Lung (tissue), 13 donors: ENCODE data around the gene PPIB. TPM values are rescaled to one million over a fixed set of nuclear protein-coding genes. Genes with fewer than 3 reads are reported as not detected.
"Not testable (repeated sequence)": the region's sequence is repeated elsewhere in the genome, so short reads cannot be mapped to it uniquely, and the experiment has no call there.

Source experiments
- ATAC-seq: fragments of 200-7000 bp; cut with Tn5 transposase; one replicate; pipeline ENCODE4 v1.9.1; 2020; ENCODE audit warnings: moderate number of reproducible peaks; ENCODE audit not compliant: insufficient read depth, low FRiP score
- DNase-seq, 3 donors: peaks; one replicate each; pipeline ENCODE4 v3.0.0-alpha.2; 2013 to 2017
- H3K27ac ChIP-seq, 2 donors: one replicate each; pipeline ENCODE4 v1.5.1; 2013; ENCODE audit warnings: mild to moderate bottlenecking in 2 of 2, moderate library complexity in 2 of 2, control low read depth in 1 of 2, inconsistent platforms in 1 of 2, low read depth in 1 of 2, low read length in 1 of 2
- H3K27me3 ChIP-seq, 3 donors: one replicate each; pipeline ENCODE4 v1.5.1; 2013; ENCODE audit warnings: low read length in 2 of 3; ENCODE audit not compliant: control insufficient read depth in 3 of 3, insufficient read depth in 3 of 3
- H3K36me3 ChIP-seq, 4 donors: one replicate each; pipeline ENCODE4 v1.5.1; 2013; ENCODE audit warnings: low read length in 4 of 4, mild to moderate bottlenecking in 1 of 4, moderate library complexity in 1 of 4; ENCODE audit not compliant: control insufficient read depth in 4 of 4, insufficient read depth in 4 of 4
- H3K4me1 ChIP-seq, 5 donors: one replicate each; pipeline ENCODE4 v1.5.1; 2013; ENCODE audit warnings: low read length in 5 of 5, mild to moderate bottlenecking in 2 of 5, moderate library complexity in 1 of 5; ENCODE audit not compliant: control insufficient read depth in 5 of 5, insufficient read depth in 5 of 5
- H3K4me3 ChIP-seq: one replicate; pipeline ENCODE4 v1.5.1; 2013; ENCODE audit warnings: mild to moderate bottlenecking, control low read depth, moderate library complexity
- H3K9ac ChIP-seq, 2 donors: one replicate each; pipeline ENCODE4 v1.5.1; 2013; ENCODE audit warnings: low read length in 2 of 2, control low read depth in 1 of 2; ENCODE audit not compliant: insufficient read depth in 1 of 2
- H3K9me3 ChIP-seq, 4 donors: one replicate each; pipeline ENCODE4 v1.5.1; 2013; ENCODE audit warnings: low read length in 3 of 4, mild to moderate bottlenecking in 1 of 4, moderate library complexity in 1 of 4; ENCODE audit not compliant: control insufficient read depth in 4 of 4, insufficient read depth in 3 of 4
- CTCF ChIP-seq: IDR thresholded peaks from 2 replicates; pipeline ENCODE4 v1.5.1; 2012; ENCODE audit warnings: mild to moderate bottlenecking; ENCODE audit errors: control extremely low read depth, extremely low read depth
- WGBS, 2 donors: extraction: QIAGEN DNeasy Blood & Tissue Kit; methylation state at CpG; one replicate each; pipeline ENCODE4 v1.1.7; 2013; 5-methylcytosine and 5-hydroxymethylcytosine counted together
- polyA plus RNA-seq, 2 donors: library from polyadenylated mRNA; stranded (reverse); fragments of 200-250 nt; gene quantifications; one replicate each; pipeline ENCODE4 v1.2.1, GENCODE V29; 2013
- small RNA-seq: library from RNA; depleted of rRNA; stranded (forward); fragments of <200 nt; gene quantifications from one replicate; pipeline ENCODE3, GENCODE V24; 2014; ENCODE audit warnings: low replicate concordance
- total RNA-seq, 2 donors: library from RNA; depleted of rRNA in 1 of 2; stranded (reverse); fragments of >200 nt in 1 of 2; gene quantifications; one replicate each; pipeline ENCODE4 v1.2.1, GENCODE V29; 2014 to 2021
- donor health status: control.
- donor health status: control.
- donor health status: Bipolar disorder and iron deficiency.
- donor health status: healthy.
- donor health status: DM: yes; HTN: yes; CAD: no.

The PPIB gene
- total and polyA plus RNA-seq, 4 donors: 213 to 1,077 (median 851) TPM

GRCh38 chr15:64110950-64111678 is 51.7 kb downstream of the PPIB start:
- peak overlapping the region in 1 of 2 donors; percentile 26 for H3K9ac ChIP-seq
- H3K27ac ChIP-seq: peak overlapping the region in 1 of 2 donors; percentile 21
- H3K9me3 ChIP-seq: no peaks in the 10 kb centered on the region
- no peak for TF ChIP-seq CTCF
- H3K36me3 ChIP-seq: peaks cover 0 to 25% (median 14%) of the 10 kb centered on the region in 4 donors
- no peak overlapping the region for H3K4me3 ChIP-seq
- WGBS, 2 donors: 66 to 69% methylated on average over 3 of the region's 3 CpGs
- peaks cover 0 to 35% (median 11%) of the 10 kb centered on the region in 5 donors for H3K4me1 ChIP-seq
- H3K27me3 ChIP-seq: peaks cover 0 to 2% (median 0%) of the 10 kb centered on the region in 3 donors
- DNase-seq (no peak), ATAC-seq (no peak)

- 88 to 90% methylated on average over 4 of the region's 4 CpGs for WGBS, 2 donors
- not testable (repeated sequence) for H3K4me3 ChIP-seq, DNase-seq, ATAC-seq, H3K9ac ChIP-seq, H3K27me3 ChIP-seq, H3K9me3 ChIP-seq
- Histone ChIP-seq H3K36me3 (peaks cover 0 to 19% (median 10%) of the 10 kb centered on the region in 4 donors), H3K27ac (peak overlapping the region in 1 of 2 donors; percentile 21), H3K4me1 (peaks cover 0 to 39% (median 11%) of the 10 kb centered on the region in 5 donors)
Measured at GRCh38 chr15:64110108-64110701, 52.6 kb downstream of the PPIB start.

- H3K36me3 ChIP-seq: peaks cover 0 to 2% (median 0%) of the 10 kb centered on the region in 4 donors
- TF ChIP-seq CTCF: no peak
- no peak overlapping the region for H3K27ac ChIP-seq
- ATAC-seq (no peak), DNase-seq (no peak)
- H3K4me1 ChIP-seq: peaks cover 0 to 37% (median 8%) of the 10 kb centered on the region in 5 donors
- 66 to 89% methylated on average over 1 of the region's 1 CpG for WGBS, 2 donors
- no peak overlapping the region for H3K4me3 ChIP-seq
- H3K9ac ChIP-seq: no peak overlapping the region
- peaks cover 0 to 2% (median 0%) of the 10 kb centered on the region in 3 donors for H3K27me3 ChIP-seq
- H3K9me3 ChIP-seq: no peaks in the 10 kb centered on the region
Measured at GRCh38 chr15:64107337-64107736, 55.5 kb downstream of the PPIB start.

Small RNAs within 50 kb of the gene (small RNA-seq; reads per million reads assigned to genes)
- not detected for gene RF00019

Other genes starting within 250 kb of the PPIB start
- 10 to 100 TPM; 58.1 to 59.0 TPM for gene DAPK2, start 116.5 kb downstream of the PPIB start, total RNA-seq
- 10 to 100 TPM; 20.5 to 40.1 TPM for gene DAPK2, start 116.5 kb downstream of the PPIB start, polyA plus RNA-seq
- gene CIAO2A, start 69.2 kb downstream of the PPIB start, total RNA-seq: 10 to 100 TPM; 40.4 to 89.6 TPM
- 10 to 100 TPM; 75.9 to 95.6 TPM for gene CIAO2A, start 69.2 kb downstream of the PPIB start, polyA plus RNA-seq
- gene SNX1, start 67.0 kb downstream of the PPIB start, total RNA-seq: 100 to 1,000 TPM; 108 to 169 TPM
- gene SNX1, start 67.0 kb downstream of the PPIB start, polyA plus RNA-seq: 100 to 1,000 TPM in 1 of 2 donors, 10 to 100 TPM in 1; 70.6 to 109 TPM
- 10 to 100 TPM in 1 of 2 donors, 1 to 10 TPM in 1; 3.4 to 20.3 TPM for gene SNX22, start 11.3 kb downstream of the PPIB start, total RNA-seq
- gene SNX22, start 11.3 kb downstream of the PPIB start, polyA plus RNA-seq: 10 to 100 TPM in 1 of 2 donors, 1 to 10 TPM in 1; 4.1 to 14.2 TPM
- gene CSNK1G1, start 193.2 kb upstream of the PPIB start, total RNA-seq: 10 to 100 TPM; 20.4 to 50.4 TPM
- 1 to 10 TPM; 3.0 to 5.4 TPM for gene CSNK1G1, start 193.2 kb upstream of the PPIB start, polyA plus RNA-seq
- 1 to 10 TPM; 3.5 to 4.7 TPM for gene PCLAF, start 218.4 kb upstream of the PPIB start, total RNA-seq
- gene PCLAF, start 218.4 kb upstream of the PPIB start, polyA plus RNA-seq: 10 to 100 TPM in 1 of 2 donors, 1 to 10 TPM in 1; 7.3 to 36.2 TPM
- 10 to 100 TPM; 22.6 to 23.6 TPM for gene TRIP4, start 224.8 kb upstream of the PPIB start, total RNA-seq
- 10 to 100 TPM; 17.0 to 23.4 TPM for gene TRIP4, start 224.8 kb upstream of the PPIB start, polyA plus RNA-seq